ENCODE data around the gene GRID2. TPM values are rescaled to one million over a fixed set of nuclear protein-coding genes. Genes with fewer than 3 reads are reported as not detected.

The GRID2 gene
- total RNA-seq, 3 donors from 2014 or later: under 0.01 TPM

DNA sequence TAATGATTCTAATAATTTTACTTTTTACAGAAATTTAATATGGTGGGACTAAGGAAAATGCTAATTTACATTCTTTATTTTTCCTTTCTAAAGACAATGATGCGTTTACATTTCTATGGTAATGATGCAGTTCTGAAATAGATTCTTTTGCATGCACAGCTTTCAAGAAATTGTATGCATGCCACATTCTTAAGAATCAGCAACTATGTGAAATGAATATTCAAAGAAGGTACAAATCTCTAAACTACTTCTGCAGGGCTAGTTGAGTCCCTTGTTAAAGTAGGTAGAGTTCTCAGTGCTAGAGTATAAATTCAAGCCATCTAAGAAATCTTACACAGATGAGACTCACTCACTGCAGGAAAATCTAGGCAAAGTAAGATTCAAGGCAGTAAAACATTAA lies 24.5 kb upstream of the GRID2 start:
- no peak for DNase-seq (ENCODE audit: low spot score in 2 of 2)
- TF ChIP-seq POLR2AphosphoS5 (IDR thresholded peaks at IDR 0.05) (no peak), POLR2A (IDR thresholded peaks at IDR 0.05) (no peak)
- H3K27me3 ChIP-seq: no peaks in the 10 kb centered on the region
- H3K4me3 ChIP-seq: no peak overlapping the region
- no peaks in the 10 kb centered on the region for H3K4me1 ChIP-seq
- no peak overlapping the region for H3K27ac ChIP-seq
- no peaks in the 10 kb centered on the region for H3K9me3 ChIP-seq
- no peaks in the 10 kb centered on the region for H3K36me3 ChIP-seq
- intact Hi-C loops (cut with DNase I; ENCODE audit: low total_unique reads): no loop called here

DNA sequence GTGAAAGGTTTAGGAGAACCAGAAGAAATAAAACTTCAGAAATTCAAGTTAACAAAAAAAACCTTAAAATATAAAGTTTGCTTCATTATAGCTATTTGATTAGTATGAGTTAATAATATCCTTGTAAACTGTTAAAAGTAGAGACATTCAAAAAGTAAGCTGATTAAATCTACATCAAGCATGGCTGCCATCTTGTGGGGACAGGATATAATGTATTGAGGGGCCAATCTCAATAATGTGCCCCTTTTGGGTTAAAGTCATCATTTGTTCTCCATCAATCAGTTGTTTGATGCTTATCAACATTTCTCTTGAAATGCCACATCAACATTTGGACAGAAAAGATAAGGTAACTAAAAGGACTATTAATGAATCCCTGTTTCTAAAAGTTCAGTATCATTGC lies 4.6 kb upstream of the GRID2 start:
- Histone ChIP-seq H3K27ac (no peak overlapping the region), H3K4me3 (no peak overlapping the region), H3K36me3 (no peaks in the 10 kb centered on the region), H3K27me3 (peaks cover 0 to 43% of the 10 kb centered on the region in 2 donors), H3K4me1 (no peaks in the 10 kb centered on the region), H3K9me3 (no peaks in the 10 kb centered on the region)
- no peak for DNase-seq (ENCODE audit: low spot score in 2 of 2)
- TF ChIP-seq, protein P1, sequence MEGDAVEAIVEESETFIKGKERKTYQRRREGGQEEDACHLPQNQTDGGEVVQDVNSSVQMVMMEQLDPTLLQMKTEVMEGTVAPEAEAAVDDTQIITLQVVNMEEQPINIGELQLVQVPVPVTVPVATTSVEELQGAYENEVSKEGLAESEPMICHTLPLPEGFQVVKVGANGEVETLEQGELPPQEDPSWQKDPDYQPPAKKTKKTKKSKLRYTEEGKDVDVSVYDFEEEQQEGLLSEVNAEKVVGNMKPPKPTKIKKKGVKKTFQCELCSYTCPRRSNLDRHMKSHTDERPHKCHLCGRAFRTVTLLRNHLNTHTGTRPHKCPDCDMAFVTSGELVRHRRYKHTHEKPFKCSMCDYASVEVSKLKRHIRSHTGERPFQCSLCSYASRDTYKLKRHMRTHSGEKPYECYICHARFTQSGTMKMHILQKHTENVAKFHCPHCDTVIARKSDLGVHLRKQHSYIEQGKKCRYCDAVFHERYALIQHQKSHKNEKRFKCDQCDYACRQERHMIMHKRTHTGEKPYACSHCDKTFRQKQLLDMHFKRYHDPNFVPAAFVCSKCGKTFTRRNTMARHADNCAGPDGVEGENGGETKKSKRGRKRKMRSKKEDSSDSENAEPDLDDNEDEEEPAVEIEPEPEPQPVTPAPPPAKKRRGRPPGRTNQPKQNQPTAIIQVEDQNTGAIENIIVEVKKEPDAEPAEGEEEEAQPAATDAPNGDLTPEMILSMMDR (IDR thresholded peaks at IDR 0.05): no peak
- TF ChIP-seq POLR2AphosphoS5 (IDR thresholded peaks at IDR 0.05) (no peak), POLR2A (IDR thresholded peaks at IDR 0.05) (no peak)
- intact Hi-C loops (cut with DNase I; ENCODE audit: low total_unique reads): no loop called here

- H3K36me3 ChIP-seq: no peaks in the 10 kb centered on the region
- peaks cover 3 to 76% of the 10 kb centered on the region in 2 donors for H3K27me3 ChIP-seq
- no peak overlapping the region for H3K27ac ChIP-seq
Measured at GRCh38 chr4:92304121-92304520, 355 bp downstream of the GRID2 start.

DNA sequence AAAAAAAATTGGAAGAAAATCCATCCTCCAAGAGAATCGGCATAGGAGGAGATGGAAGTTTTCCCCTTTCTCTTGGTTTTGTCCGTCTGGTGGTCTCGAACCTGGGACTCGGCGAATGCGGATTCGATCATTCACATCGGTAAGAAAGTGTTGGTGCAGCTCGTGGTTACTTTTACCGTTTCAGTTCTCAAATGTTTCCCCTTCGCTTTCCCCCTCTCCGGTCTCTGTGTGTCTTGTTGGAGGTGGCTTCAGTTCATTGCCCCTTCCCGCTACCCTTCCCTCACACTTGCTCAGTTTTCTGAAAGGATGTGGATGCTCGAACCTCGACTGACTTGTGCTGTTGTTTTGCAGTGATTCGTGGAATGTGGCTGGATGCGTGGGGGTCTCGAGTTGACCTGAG lies 840 bp downstream of the GRID2 start:
- intact Hi-C loops (cut with DNase I; ENCODE audit: low total_unique reads): no loop called here
- Histone ChIP-seq H3K27me3 (peaks cover 3 to 75% of the 10 kb centered on the region in 2 donors), H3K9me3 (no peaks in the 10 kb centered on the region), H3K27ac (no peak overlapping the region), H3K36me3 (no peaks in the 10 kb centered on the region), H3K4me1 (no peaks in the 10 kb centered on the region), H3K4me3 (peak overlapping the region in 2 of 3 donors; percentile 39 to 65)
- TF ChIP-seq, protein P1 (IDR thresholded peaks at IDR 0.05): no peak
- DNase-seq (ENCODE audit: low spot score in 2 of 2): no peak

More at GRCh38 chr4:92304121-92304520, 355 bp downstream of the GRID2 start:
- no peak for DNase-seq (ENCODE audit: low spot score in 2 of 2)
- TF ChIP-seq, protein P1 (IDR thresholded peaks at IDR 0.05): no peak
- TF ChIP-seq POLR2A (IDR thresholded peaks at IDR 0.05) (no peak), POLR2AphosphoS5 (IDR thresholded peaks at IDR 0.05) (no peak)
- Histone ChIP-seq H3K4me1 (no peaks in the 10 kb centered on the region), H3K9me3 (no peaks in the 10 kb centered on the region), H3K4me3 (peak overlapping the region in 1 of 3 donors; percentile 34)
- intact Hi-C loops (cut with DNase I; ENCODE audit: low total_unique reads): no loop called here

DNA sequence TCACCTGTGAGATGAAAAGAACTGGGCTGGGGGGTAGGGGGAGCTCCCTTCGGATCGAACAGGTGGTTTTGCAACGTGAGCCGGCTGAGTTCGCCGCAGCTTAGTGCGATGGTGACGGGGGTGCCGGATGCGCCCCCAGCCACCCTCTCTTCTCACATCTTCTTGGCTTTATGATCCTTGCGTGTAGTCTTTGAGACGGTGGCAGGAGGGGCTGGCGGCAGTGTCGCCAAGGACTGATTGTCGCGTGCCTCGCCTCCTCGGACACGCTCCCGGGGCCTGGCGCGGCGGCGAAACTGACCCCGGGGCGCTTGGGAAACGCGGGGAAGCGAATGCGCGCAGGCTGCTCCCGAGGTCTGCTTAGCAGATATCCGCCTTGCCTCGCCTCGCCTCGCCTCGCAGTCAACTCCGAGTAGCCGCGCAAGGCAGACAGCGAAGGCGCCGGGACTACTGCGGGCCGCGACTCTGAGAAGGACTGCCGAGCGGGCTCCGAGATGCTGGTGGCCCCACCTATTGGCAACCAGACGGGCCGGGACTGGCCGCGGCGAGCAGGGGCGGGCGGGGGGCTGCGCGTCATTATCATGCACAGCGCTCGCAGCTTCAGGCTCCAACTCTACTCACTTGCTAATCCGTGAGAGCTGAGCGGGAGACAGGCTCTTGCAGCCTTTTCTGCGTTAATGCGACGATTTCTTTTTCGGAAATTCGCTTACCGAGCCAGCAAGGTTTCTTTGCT lies 1.5 kb downstream of the GRID2 start:
- H3K27ac ChIP-seq: no peak overlapping the region
- peaks cover 3 to 72% of the 10 kb centered on the region in 2 donors for H3K27me3 ChIP-seq
- TF ChIP-seq POLR2AphosphoS5 (IDR thresholded peaks at IDR 0.05) (no peak), POLR2A (IDR thresholded peaks at IDR 0.05) (no peak)
- TF ChIP-seq, protein P1 (IDR thresholded peaks at IDR 0.05): no peak
- H3K4me1 ChIP-seq: no peaks in the 10 kb centered on the region
- peak in 1 of 2 donors; percentile 51 for DNase-seq (ENCODE audit: low spot score in 2 of 2)
- peak overlapping the region; percentile 20 to 65 (median 39) for H3K4me3 ChIP-seq
- H3K9me3 ChIP-seq: no peaks in the 10 kb centered on the region
- no peaks in the 10 kb centered on the region for H3K36me3 ChIP-seq
- intact Hi-C loops (cut with DNase I; ENCODE audit: low total_unique reads): no loop called here

Measured in breast epithelium (tissue), 4 donors.